Measurements from ENCODE around the gene NOS3. TPM values are rescaled to one million over a fixed set of nuclear protein-coding genes. Genes with fewer than 3 reads are reported as not detected.
A peak's percentile ranks its signal among the peaks of the same experiment; 100 is the strongest.

NOS3 gene
- total and polyA plus RNA-seq, 2 experiments from 2014 or later = 2.6 to 6.1 TPM

DNA sequence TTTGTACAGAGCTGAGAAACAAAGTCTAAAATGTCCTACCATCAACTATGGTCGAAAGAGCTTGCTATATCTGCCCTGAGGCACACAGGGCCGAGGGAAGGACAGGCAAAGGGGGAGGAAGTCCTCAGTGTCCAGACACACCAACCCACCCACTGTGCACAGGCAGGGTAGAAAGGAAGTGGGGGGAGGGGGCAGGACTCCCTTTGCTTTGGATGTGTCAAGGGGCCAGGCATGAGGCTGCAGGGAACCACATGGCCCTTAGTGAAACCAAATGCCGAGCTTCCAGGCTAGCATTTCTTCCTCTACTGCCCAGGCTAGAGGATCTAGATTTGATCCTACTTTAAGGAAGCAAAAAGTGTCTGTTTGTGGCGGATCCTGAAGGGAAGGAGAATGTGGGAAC lies 41.3 kb upstream of the NOS3 start:
- H3K79me2 ChIP-seq (replicated peaks; ENCODE audit: insufficient read depth) = no peaks in the 10 kb centered on the region
- no peak overlapping the region for H2AFZ ChIP-seq
- Mint-ChIP-seq H3K36me3 (ENCODE audit: low read depth) (no peaks in the 10 kb centered on the region), H3K4me1 (peaks cover 34% of the 10 kb centered on the region), H3K9me3 (no peaks in the 10 kb centered on the region), H3K4me3 (peak overlapping the region; percentile 42; the same call in 2 of the 3 replicates), H3K27ac (no peak overlapping the region), H3K27me3 (ENCODE audit: insufficient read depth, low read depth, poor library complexity) (peaks cover 18% of the 10 kb centered on the region)
- peak overlapping the region; percentile 8; the same call in 1 of the 2 replicates for H3K4me2 ChIP-seq
- H3K27ac ChIP-seq (ENCODE audit: low read depth) = no peak overlapping the region
- peaks cover 15% of the 10 kb centered on the region for H3K27me3 ChIP-seq (ENCODE audit: insufficient read depth)
- H4K20me1 ChIP-seq (replicated peaks; ENCODE audit: insufficient read depth) = no peaks in the 10 kb centered on the region; the same call in 1 of the 2 replicates
- no peaks in the 10 kb centered on the region for H3K9me2 ChIP-seq (ENCODE audit: insufficient read depth)
- H3K4me1 ChIP-seq (ENCODE audit: insufficient read depth) = peaks cover 23% of the 10 kb centered on the region
- TF ChIP-seq JUNB (IDR thresholded peaks at IDR 0.05; ENCODE audit: unreplicated experiment) (no peak), NANOG (IDR thresholded peaks at IDR 0.05; ENCODE audit: borderline replicate concordance) (no peak)
- TF ChIP-seq, protein P1, sequence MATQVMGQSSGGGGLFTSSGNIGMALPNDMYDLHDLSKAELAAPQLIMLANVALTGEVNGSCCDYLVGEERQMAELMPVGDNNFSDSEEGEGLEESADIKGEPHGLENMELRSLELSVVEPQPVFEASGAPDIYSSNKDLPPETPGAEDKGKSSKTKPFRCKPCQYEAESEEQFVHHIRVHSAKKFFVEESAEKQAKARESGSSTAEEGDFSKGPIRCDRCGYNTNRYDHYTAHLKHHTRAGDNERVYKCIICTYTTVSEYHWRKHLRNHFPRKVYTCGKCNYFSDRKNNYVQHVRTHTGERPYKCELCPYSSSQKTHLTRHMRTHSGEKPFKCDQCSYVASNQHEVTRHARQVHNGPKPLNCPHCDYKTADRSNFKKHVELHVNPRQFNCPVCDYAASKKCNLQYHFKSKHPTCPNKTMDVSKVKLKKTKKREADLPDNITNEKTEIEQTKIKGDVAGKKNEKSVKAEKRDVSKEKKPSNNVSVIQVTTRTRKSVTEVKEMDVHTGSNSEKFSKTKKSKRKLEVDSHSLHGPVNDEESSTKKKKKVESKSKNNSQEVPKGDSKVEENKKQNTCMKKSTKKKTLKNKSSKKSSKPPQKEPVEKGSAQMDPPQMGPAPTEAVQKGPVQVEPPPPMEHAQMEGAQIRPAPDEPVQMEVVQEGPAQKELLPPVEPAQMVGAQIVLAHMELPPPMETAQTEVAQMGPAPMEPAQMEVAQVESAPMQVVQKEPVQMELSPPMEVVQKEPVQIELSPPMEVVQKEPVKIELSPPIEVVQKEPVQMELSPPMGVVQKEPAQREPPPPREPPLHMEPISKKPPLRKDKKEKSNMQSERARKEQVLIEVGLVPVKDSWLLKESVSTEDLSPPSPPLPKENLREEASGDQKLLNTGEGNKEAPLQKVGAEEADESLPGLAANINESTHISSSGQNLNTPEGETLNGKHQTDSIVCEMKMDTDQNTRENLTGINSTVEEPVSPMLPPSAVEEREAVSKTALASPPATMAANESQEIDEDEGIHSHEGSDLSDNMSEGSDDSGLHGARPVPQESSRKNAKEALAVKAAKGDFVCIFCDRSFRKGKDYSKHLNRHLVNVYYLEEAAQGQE (IDR thresholded peaks at IDR 0.05; ENCODE audit: unreplicated experiment) = no peak
- TF ChIP-seq, protein P2, sequence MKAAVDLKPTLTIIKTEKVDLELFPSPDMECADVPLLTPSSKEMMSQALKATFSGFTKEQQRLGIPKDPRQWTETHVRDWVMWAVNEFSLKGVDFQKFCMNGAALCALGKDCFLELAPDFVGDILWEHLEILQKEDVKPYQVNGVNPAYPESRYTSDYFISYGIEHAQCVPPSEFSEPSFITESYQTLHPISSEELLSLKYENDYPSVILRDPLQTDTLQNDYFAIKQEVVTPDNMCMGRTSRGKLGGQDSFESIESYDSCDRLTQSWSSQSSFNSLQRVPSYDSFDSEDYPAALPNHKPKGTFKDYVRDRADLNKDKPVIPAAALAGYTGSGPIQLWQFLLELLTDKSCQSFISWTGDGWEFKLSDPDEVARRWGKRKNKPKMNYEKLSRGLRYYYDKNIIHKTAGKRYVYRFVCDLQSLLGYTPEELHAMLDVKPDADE (IDR thresholded peaks at IDR 0.05) = no peak
- no peak for DNase-seq (ENCODE audit: low spot score)
- no peak for ATAC-seq
- no peaks in the 10 kb centered on the region for H3K36me3 ChIP-seq (ENCODE audit: insufficient read depth)
- 0 out of 2 replicates have a peak, but pooled peaks cover 3% of the 10 kb centered on the region for H3F3A ChIP-seq (replicated peaks; ENCODE audit: low read depth)
- no peak overlapping the region for H3K4me3 ChIP-seq

DNA sequence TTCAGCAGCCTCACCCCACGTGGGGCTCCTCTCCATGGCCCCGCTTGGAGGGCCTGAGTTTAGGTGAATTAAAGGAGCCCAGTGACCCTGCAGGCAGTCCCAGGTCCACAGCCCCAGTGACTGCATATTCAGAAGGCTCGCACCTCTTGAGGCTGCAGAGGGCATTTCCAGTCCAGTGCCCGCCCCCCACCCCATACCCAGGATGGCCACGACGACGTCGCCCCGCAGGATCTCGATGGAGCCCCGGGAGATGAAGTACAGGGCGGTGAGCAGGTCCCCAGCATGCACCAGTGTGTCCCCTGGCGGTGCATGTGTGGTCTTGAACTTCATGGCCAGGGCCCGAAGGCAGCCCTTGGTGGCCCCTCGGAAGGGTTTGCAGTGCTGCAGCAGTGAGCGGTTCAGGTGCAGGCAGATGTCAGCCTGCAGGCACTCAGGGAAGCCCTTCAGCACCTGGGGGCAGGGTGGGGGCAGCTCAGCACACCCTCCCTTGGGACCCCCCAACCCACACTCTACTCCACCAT lies 40.8 kb upstream of the NOS3 start:
- Histone ChIP-seq H3K79me2 (replicated peaks; ENCODE audit: insufficient read depth) (no peaks in the 10 kb centered on the region), H3K9me2 (ENCODE audit: insufficient read depth) (no peaks in the 10 kb centered on the region), H2AFZ (no peak overlapping the region), H3K27me3 (ENCODE audit: insufficient read depth) (peaks cover 15% of the 10 kb centered on the region), H3K27ac (ENCODE audit: low read depth) (no peak overlapping the region), H3F3A (replicated peaks; ENCODE audit: low read depth) (0 out of 2 replicates have a peak, but pooled peaks cover 3% of the 10 kb centered on the region), H4K20me1 (replicated peaks; ENCODE audit: insufficient read depth) (no peaks in the 10 kb centered on the region; the same call in 1 of the 2 replicates), H3K36me3 (ENCODE audit: insufficient read depth) (no peaks in the 10 kb centered on the region), H3K4me1 (ENCODE audit: insufficient read depth) (peaks cover 23% of the 10 kb centered on the region), H3K4me2 (0 out of 2 replicates have a peak overlapping the region, but pooled peaks have one; percentile 8), H3K4me3 (no peak overlapping the region)
- DNase-seq (ENCODE audit: low spot score) (no peak), ATAC-seq (no peak)
- H3K27ac Mint-ChIP-seq = no peak overlapping the region
- H3K9me3 Mint-ChIP-seq = no peaks in the 10 kb centered on the region
- no peaks in the 10 kb centered on the region for H3K36me3 Mint-ChIP-seq (ENCODE audit: low read depth)
- peaks cover 39% of the 10 kb centered on the region for H3K4me1 Mint-ChIP-seq
- TF ChIP-seq, protein P3, sequence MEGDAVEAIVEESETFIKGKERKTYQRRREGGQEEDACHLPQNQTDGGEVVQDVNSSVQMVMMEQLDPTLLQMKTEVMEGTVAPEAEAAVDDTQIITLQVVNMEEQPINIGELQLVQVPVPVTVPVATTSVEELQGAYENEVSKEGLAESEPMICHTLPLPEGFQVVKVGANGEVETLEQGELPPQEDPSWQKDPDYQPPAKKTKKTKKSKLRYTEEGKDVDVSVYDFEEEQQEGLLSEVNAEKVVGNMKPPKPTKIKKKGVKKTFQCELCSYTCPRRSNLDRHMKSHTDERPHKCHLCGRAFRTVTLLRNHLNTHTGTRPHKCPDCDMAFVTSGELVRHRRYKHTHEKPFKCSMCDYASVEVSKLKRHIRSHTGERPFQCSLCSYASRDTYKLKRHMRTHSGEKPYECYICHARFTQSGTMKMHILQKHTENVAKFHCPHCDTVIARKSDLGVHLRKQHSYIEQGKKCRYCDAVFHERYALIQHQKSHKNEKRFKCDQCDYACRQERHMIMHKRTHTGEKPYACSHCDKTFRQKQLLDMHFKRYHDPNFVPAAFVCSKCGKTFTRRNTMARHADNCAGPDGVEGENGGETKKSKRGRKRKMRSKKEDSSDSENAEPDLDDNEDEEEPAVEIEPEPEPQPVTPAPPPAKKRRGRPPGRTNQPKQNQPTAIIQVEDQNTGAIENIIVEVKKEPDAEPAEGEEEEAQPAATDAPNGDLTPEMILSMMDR (conservative IDR thresholded peaks at IDR 0.05; ENCODE audit: low read depth in 2 of 2) = 0 out of 4 replicates have a peak, but pooled peaks of 1 of the 2 experiments have one; percentile 4
- TF ChIP-seq NANOG (IDR thresholded peaks at IDR 0.05; ENCODE audit: borderline replicate concordance) = no peak
- peaks cover 18% of the 10 kb centered on the region for H3K27me3 Mint-ChIP-seq (ENCODE audit: insufficient read depth, low read depth, poor library complexity)
- no peak overlapping the region for H3K4me3 Mint-ChIP-seq

Measured in GM23338 (cell line).